Fibroblast of lung (primary cell): Measurements from ENCODE around the gene COL4A1.

Experiments
- CTCF ChIP-seq, 2 donors: IDR thresholded peaks in 1 of 2; conservative IDR thresholded peaks in 1 of 2; 1 replicate in 1 of 2; 2 replicates in 1 of 2; pipeline ENCODE4 v1.5.1; 2011 to 2012; ENCODE audit warnings: low read length in 2 of 2, control low read depth in 1 of 2, inconsistent platforms in 1 of 2, low read depth in 1 of 2, mild to moderate bottlenecking in 1 of 2
- EZH2 ChIP-seq: IDR thresholded peaks from 2 replicates; pipeline ENCODE4 v1.5.1; 2012; ENCODE audit warnings: low read length, control low read depth, mild to moderate bottlenecking; ENCODE audit errors: missing control alignments

- TF ChIP-seq CTCF (conservative IDR thresholded peaks at IDR 0.05 in 1 of 2, IDR thresholded peaks at IDR 0.05 in 1 of 2; ENCODE audit: low read depth in 1 of 2, low read length in 2 of 2) (no peak), EZH2 (no peak)
Observed at GRCh38 chr13:110301083-110301482, 5.9 kb downstream of the COL4A1 start.
